ENCODE data around the gene APCDD1. TPM values are rescaled to one million over a fixed set of nuclear protein-coding genes. Genes with fewer than 3 reads are reported as not detected.

The APCDD1 gene
- total and polyA plus RNA-seq, 4 donors: 0.51 to 2.8 (median 1.5) TPM

- Histone ChIP-seq H3K27me3 (ENCODE audit: control insufficient read depth in 4 of 4, insufficient read depth in 4 of 4, low read length in 3 of 4) (peaks cover 0 to 3% (median 0%) of the 10 kb centered on the region in 4 donors), H3K4me1 (ENCODE audit: control insufficient read depth in 4 of 4, insufficient read depth in 4 of 4, low read length in 3 of 4) (no peaks in the 10 kb centered on the region), H3K9ac (ENCODE audit: low read depth in 1 of 2, low read length in 2 of 2) (no peak overlapping the region), H3K4me3 (ENCODE audit: low read depth in 1 of 3, low read length in 3 of 3) (no peak overlapping the region), H3K27ac (ENCODE audit: low read depth in 1 of 2, low read length in 2 of 2) (no peak overlapping the region), H3K9me3 (ENCODE audit: control insufficient read depth in 4 of 4, low read length in 3 of 4) (no peaks in the 10 kb centered on the region), H3K36me3 (ENCODE audit: control insufficient read depth in 4 of 4, insufficient read depth in 3 of 4, low read depth in 1 of 4, low read length in 3 of 4) (no peaks in the 10 kb centered on the region)
- no peak for DNase-seq (ENCODE audit: low spot score)
- TF ChIP-seq EGR1 (IDR thresholded peaks at IDR 0.05; ENCODE audit: low read depth in 2 of 2) (no peak), FOXA1 (IDR thresholded peaks at IDR 0.05) (no peak), SP1 (IDR thresholded peaks at IDR 0.05) (no peak)
- TF ChIP-seq, protein P1, sequence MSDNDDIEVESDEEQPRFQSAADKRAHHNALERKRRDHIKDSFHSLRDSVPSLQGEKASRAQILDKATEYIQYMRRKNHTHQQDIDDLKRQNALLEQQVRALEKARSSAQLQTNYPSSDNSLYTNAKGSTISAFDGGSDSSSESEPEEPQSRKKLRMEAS (IDR thresholded peaks at IDR 0.05): no peak
- 84% methylated on average over 5 of the region's 5 CpGs for WGBS
Observed at GRCh38 chr18:10412933-10413332, 41.5 kb upstream of the APCDD1 start.

DNA sequence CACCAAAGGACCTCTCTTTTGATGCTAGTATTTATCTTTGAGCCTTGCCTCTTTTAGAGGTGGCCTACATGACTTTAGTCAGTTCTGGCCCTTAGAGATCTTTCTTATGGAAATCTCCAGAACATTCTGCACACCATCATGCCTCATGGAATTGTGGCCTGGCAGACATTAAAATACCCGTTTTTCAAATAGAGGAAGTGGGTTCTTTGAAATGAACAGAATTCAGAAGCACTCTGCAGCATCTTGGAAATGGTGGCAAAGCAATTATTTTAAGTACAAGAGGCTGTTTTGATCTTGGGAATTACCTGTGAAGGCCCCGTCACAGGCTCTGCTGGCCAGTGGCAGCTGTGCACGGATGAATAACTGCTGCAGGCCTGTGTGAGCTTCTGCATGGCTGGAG, 40.7 kb upstream of the APCDD1 start:
- DNase-seq (ENCODE audit: low spot score): no peak
- Histone ChIP-seq H3K9ac (ENCODE audit: low read depth in 1 of 2, low read length in 2 of 2) (no peak overlapping the region), H3K27me3 (ENCODE audit: control insufficient read depth in 4 of 4, insufficient read depth in 4 of 4, low read length in 3 of 4) (peaks cover 0 to 3% (median 0%) of the 10 kb centered on the region in 4 donors), H3K9me3 (ENCODE audit: control insufficient read depth in 4 of 4, low read length in 3 of 4) (no peaks in the 10 kb centered on the region), H3K4me1 (ENCODE audit: control insufficient read depth in 4 of 4, insufficient read depth in 4 of 4, low read length in 3 of 4) (no peaks in the 10 kb centered on the region), H3K27ac (ENCODE audit: low read depth in 1 of 2, low read length in 2 of 2) (no peak overlapping the region), H3K36me3 (ENCODE audit: control insufficient read depth in 4 of 4, insufficient read depth in 3 of 4, low read depth in 1 of 4, low read length in 3 of 4) (no peaks in the 10 kb centered on the region), H3K4me3 (ENCODE audit: low read depth in 1 of 3, low read length in 3 of 3) (no peak overlapping the region)
- no peak for TF ChIP-seq FOXA1 (IDR thresholded peaks at IDR 0.05)
- TF ChIP-seq EGR1 (IDR thresholded peaks at IDR 0.05; ENCODE audit: low read depth in 2 of 2): no peak
- TF ChIP-seq, protein P2, sequence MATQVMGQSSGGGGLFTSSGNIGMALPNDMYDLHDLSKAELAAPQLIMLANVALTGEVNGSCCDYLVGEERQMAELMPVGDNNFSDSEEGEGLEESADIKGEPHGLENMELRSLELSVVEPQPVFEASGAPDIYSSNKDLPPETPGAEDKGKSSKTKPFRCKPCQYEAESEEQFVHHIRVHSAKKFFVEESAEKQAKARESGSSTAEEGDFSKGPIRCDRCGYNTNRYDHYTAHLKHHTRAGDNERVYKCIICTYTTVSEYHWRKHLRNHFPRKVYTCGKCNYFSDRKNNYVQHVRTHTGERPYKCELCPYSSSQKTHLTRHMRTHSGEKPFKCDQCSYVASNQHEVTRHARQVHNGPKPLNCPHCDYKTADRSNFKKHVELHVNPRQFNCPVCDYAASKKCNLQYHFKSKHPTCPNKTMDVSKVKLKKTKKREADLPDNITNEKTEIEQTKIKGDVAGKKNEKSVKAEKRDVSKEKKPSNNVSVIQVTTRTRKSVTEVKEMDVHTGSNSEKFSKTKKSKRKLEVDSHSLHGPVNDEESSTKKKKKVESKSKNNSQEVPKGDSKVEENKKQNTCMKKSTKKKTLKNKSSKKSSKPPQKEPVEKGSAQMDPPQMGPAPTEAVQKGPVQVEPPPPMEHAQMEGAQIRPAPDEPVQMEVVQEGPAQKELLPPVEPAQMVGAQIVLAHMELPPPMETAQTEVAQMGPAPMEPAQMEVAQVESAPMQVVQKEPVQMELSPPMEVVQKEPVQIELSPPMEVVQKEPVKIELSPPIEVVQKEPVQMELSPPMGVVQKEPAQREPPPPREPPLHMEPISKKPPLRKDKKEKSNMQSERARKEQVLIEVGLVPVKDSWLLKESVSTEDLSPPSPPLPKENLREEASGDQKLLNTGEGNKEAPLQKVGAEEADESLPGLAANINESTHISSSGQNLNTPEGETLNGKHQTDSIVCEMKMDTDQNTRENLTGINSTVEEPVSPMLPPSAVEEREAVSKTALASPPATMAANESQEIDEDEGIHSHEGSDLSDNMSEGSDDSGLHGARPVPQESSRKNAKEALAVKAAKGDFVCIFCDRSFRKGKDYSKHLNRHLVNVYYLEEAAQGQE (IDR thresholded peaks at IDR 0.05): no peak
- no peak for TF ChIP-seq SP1 (IDR thresholded peaks at IDR 0.05)
- no peak for TF ChIP-seq TAF1 (conservative IDR thresholded peaks at IDR 0.05)
- TF ChIP-seq FOXA2 (IDR thresholded peaks at IDR 0.05): no peak
- TF ChIP-seq, protein P3, sequence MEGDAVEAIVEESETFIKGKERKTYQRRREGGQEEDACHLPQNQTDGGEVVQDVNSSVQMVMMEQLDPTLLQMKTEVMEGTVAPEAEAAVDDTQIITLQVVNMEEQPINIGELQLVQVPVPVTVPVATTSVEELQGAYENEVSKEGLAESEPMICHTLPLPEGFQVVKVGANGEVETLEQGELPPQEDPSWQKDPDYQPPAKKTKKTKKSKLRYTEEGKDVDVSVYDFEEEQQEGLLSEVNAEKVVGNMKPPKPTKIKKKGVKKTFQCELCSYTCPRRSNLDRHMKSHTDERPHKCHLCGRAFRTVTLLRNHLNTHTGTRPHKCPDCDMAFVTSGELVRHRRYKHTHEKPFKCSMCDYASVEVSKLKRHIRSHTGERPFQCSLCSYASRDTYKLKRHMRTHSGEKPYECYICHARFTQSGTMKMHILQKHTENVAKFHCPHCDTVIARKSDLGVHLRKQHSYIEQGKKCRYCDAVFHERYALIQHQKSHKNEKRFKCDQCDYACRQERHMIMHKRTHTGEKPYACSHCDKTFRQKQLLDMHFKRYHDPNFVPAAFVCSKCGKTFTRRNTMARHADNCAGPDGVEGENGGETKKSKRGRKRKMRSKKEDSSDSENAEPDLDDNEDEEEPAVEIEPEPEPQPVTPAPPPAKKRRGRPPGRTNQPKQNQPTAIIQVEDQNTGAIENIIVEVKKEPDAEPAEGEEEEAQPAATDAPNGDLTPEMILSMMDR (IDR thresholded peaks at IDR 0.05; ENCODE audit: low read depth, low read length, missing input control): no peak
- TF ChIP-seq NR2F2 (IDR thresholded peaks at IDR 0.05): no peak
- WGBS: 52% methylated on average over 3 of the region's 3 CpGs

DNA sequence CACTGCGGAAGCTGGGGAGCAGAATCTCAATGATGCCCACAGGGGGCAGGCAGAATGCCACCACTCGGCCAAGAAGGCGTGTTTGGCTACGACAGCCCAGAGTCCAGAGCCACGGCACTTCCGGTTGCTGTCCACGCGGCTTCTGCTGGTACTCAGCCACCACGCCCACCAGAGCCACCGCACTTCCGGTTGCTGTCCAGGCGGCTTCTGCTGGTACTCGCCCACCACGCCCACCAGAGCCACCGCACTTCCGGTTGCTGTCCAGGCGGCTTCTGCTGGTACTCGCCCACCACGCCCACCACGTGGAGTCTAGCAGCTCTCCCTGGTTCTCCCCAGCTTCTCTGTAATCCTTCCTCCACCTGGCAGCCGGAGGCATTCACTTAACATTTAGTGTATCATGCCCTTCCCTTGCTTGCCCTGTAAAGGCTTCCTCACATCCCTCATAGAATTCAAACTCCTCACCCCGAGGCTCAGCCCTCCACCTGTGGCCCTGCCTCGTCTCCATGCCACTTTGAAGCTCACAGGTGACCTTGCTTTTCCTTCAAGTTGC, 40.1 kb upstream of the APCDD1 start:
- WGBS: 87% methylated on average over 23 of the region's 23 CpGs
- DNase-seq (ENCODE audit: low spot score): no peak
- no peaks in the 10 kb centered on the region for H3K4me1 ChIP-seq (ENCODE audit: control insufficient read depth in 4 of 4, insufficient read depth in 4 of 4, low read length in 3 of 4)
- no peaks in the 10 kb centered on the region for H3K9me3 ChIP-seq (ENCODE audit: control insufficient read depth in 4 of 4, low read length in 3 of 4)
- H3K4me3 ChIP-seq (ENCODE audit: low read depth in 1 of 3, low read length in 3 of 3): no peak overlapping the region
- H3K36me3 ChIP-seq (ENCODE audit: control insufficient read depth in 4 of 4, insufficient read depth in 3 of 4, low read depth in 1 of 4, low read length in 3 of 4): no peaks in the 10 kb centered on the region
- H3K27me3 ChIP-seq (ENCODE audit: control insufficient read depth in 4 of 4, insufficient read depth in 4 of 4, low read length in 3 of 4): peaks cover 0 to 3% (median 0%) of the 10 kb centered on the region in 4 donors
- no peak overlapping the region for H3K9ac ChIP-seq (ENCODE audit: low read depth in 1 of 2, low read length in 2 of 2)
- TF ChIP-seq HNF4G (IDR thresholded peaks at IDR 0.05) (no peak), SP1 (IDR thresholded peaks at IDR 0.05) (no peak), RXRA (IDR thresholded peaks at IDR 0.05) (no peak), EGR1 (IDR thresholded peaks at IDR 0.05; ENCODE audit: low read depth in 2 of 2) (no peak), JUND (IDR thresholded peaks at IDR 0.05) (no peak), YY1 (IDR thresholded peaks at IDR 0.05) (no peak), NR2F2 (IDR thresholded peaks at IDR 0.05) (no peak), ATF3 (IDR thresholded peaks at IDR 0.05) (no peak), TAF1 (conservative IDR thresholded peaks at IDR 0.05) (no peak), FOXA2 (IDR thresholded peaks at IDR 0.05) (no peak)
- TF ChIP-seq, protein P2 (IDR thresholded peaks at IDR 0.05): no peak
- TF ChIP-seq, protein P3 (IDR thresholded peaks at IDR 0.05; ENCODE audit: low read depth, low read length, missing input control): no peak
- no peak overlapping the region for H3K27ac ChIP-seq (ENCODE audit: low read depth in 1 of 2, low read length in 2 of 2)

Measured in liver (tissue), 9 donors.